ENCODE results near the gene ECM1. TPM values are rescaled to one million over a fixed set of nuclear protein-coding genes. Genes with fewer than 3 reads are reported as not detected.

ECM1 gene
- total RNA-seq, 6 experiments from 2014 or later, result 8.8 to 26.7 (median 14.9) TPM

GRCh38 chr1:150559656-150560010, 51.7 kb downstream of the ECM1 start:
- Histone ChIP-seq H3K4me1 (peaks cover 0 to 44% (median 20%) of the 10 kb centered on the region in 4 donors), H3K4me3 (no peak overlapping the region), H3K9me3 (no peaks in the 10 kb centered on the region), H3K27me3 (no peaks in the 10 kb centered on the region), H3K36me3 (peaks cover 0 to 10% (median 0%) of the 10 kb centered on the region in 4 donors), H3K27ac (peak overlapping the region in 2 of 3 donors; percentile 21 to 54)
- ATAC-seq (no peak), DNase-seq (peak in 1 of 3 donors; percentile 64)
- no CpG with 5 or more reads among the region's 10 CpGs for WGBS (ENCODE audit: insufficient coverage, low coverage, low lambda C conversion rate, missing lambda C conversion rate)
- no peak for TF ChIP-seq CTCF (IDR thresholded peaks at IDR 0.05)
- TF ChIP-seq POLR2A (IDR thresholded peaks at IDR 0.05), result no peak
- intact Hi-C loops (cut with DNase I), result loop anchor here in 1 of 2 donors (5.0 kb wide), 1 partner anchor 58 kb away; no protein-coding TSS in a partner anchor

GRCh38 chr1:150560011-150560438, 52.1 kb downstream of the ECM1 start:
- Histone ChIP-seq H3K27ac (peak overlapping the region in 2 of 3 donors; percentile 94 to 99), H3K27me3 (no peaks in the 10 kb centered on the region), H3K9me3 (no peaks in the 10 kb centered on the region), H3K36me3 (peaks cover 0 to 10% (median 0%) of the 10 kb centered on the region in 4 donors), H3K4me3 (peak overlapping the region; percentile 39 to 62 (median 58)), H3K4me1 (peaks cover 0 to 48% (median 21%) of the 10 kb centered on the region in 4 donors)
- ATAC-seq, result peak; percentile 22 to 33 (median 31)
- 12% methylated on average over 7 of the region's 9 CpGs for WGBS (ENCODE audit: insufficient coverage, low coverage, low lambda C conversion rate, missing lambda C conversion rate)
- intact Hi-C loops (cut with DNase I), result loop anchor here in 1 of 2 donors (5.0 kb wide), 1 partner anchor 57 kb away; no protein-coding TSS in a partner anchor
- TF ChIP-seq CTCF (IDR thresholded peaks at IDR 0.05) (peak; percentile 88 to 93 (median 92)), POLR2A (IDR thresholded peaks at IDR 0.05) (no peak)
- DNase-seq, result peak; percentile 75 to 85 (median 83)

GRCh38 chr1:150560576-150561253, 52.8 kb downstream of the ECM1 start:
- peak overlapping the region; percentile 94 to 99 (median 99) for H3K27ac ChIP-seq
- ATAC-seq, result peak; percentile 50 to 70 (median 62)
- H3K9me3 ChIP-seq, result no peaks in the 10 kb centered on the region
- peaks cover 0 to 55% (median 25%) of the 10 kb centered on the region in 4 donors for H3K4me1 ChIP-seq
- TF ChIP-seq POLR2A (IDR thresholded peaks at IDR 0.05), result no peak
- peak; percentile 78 to 88 (median 84) for TF ChIP-seq CTCF (IDR thresholded peaks at IDR 0.05)
- peak overlapping the region; percentile 39 to 62 (median 58) for H3K4me3 ChIP-seq
- H3K36me3 ChIP-seq, result peaks cover 0 to 8% (median 0%) of the 10 kb centered on the region in 4 donors
- WGBS (ENCODE audit: insufficient coverage, low coverage, low lambda C conversion rate, missing lambda C conversion rate), result 8% methylated on average over 7 of the region's 17 CpGs
- peak; percentile 89 to 90 (median 90) for DNase-seq
- intact Hi-C loops (cut with DNase I), result loop anchor here in 1 of 2 donors (5.0 kb wide), 1 partner anchor 57 kb away; no protein-coding TSS in a partner anchor
- H3K27me3 ChIP-seq, result no peaks in the 10 kb centered on the region

GRCh38 chr1:150561254-150561973, 53.5 kb downstream of the ECM1 start:
- WGBS (ENCODE audit: insufficient coverage, low coverage, low lambda C conversion rate, missing lambda C conversion rate), result 1% methylated on average over 21 of the region's 32 CpGs
- intact Hi-C loops (cut with DNase I), result loop anchor here in 1 of 2 donors (5.0 kb wide), 1 partner anchor 56 kb away; no protein-coding TSS in a partner anchor

More at GRCh38 chr1:150561254-150561973, 53.5 kb downstream of the ECM1 start:
- Histone ChIP-seq H3K9me3 (no peaks in the 10 kb centered on the region), H3K27me3 (no peaks in the 10 kb centered on the region), H3K4me1 (peaks cover 0 to 62% (median 28%) of the 10 kb centered on the region in 4 donors), H3K4me3 (peak overlapping the region; percentile 39 to 62 (median 58)), H3K27ac (peak overlapping the region; percentile 94 to 99 (median 99)), H3K36me3 (peaks cover 0 to 4% (median 0%) of the 10 kb centered on the region in 4 donors)
- ATAC-seq, result peak; percentile 74 to 88 (median 80)
- DNase-seq, result peak; percentile 95 to 96 (median 96)
- TF ChIP-seq CTCF (IDR thresholded peaks at IDR 0.05) (peak in 1 of 4 donors; percentile 1), POLR2A (IDR thresholded peaks at IDR 0.05) (peak; percentile 97)

All from right lobe of liver (tissue), 6 donors.